OCI-LY7 (cell line): ENCODE results near the gene MON2.

Source experiments
- CTCF ChIP-seq: fragments of 200-600 bp; sonication (generic); conservative IDR thresholded peaks from 2 replicates; pipeline ENCODE4 v1.5.1; 2014; ENCODE audit warnings: mild to moderate bottlenecking, antibody characterized with exemption, low read length, moderate library complexity, mixed read lengths
- EZH2phosphoT487 ChIP-seq: fragments of 200-600 bp; sonication (generic); IDR thresholded peaks from 2 replicates; pipeline ENCODE4 v1.6.1; 2018; ENCODE audit warnings: low read depth, borderline replicate concordance, mild to moderate bottlenecking, mixed run types, antibody characterized with exemption, low read length, moderate library complexity, mixed read lengths

GRCh38 chr12:62537551-62537950 is 70.9 kb downstream of the MON2 start:
- TF ChIP-seq EZH2phosphoT487, result no peak
- no peak for TF ChIP-seq CTCF
